HG02588 (cell line): ENCODE data around the gene COL16A1.

ENCODE experiments used
- ATAC-seq: cut with Tn5 transposase; IDR thresholded peaks from one replicate; pipeline ENCODE4 v1.9.1; 2021; ENCODE audit warnings: mild to moderate bottlenecking, moderate library complexity; ENCODE audit not compliant: unreplicated experiment

COL16A1 gene

GRCh38 chr1:31703431-31704270 is at the start of gene COL16A1:
Gene COL16A1, minus strand, starts transcription at chr1:31704017. Its CDS starts 1,824 bp downstream, at chr1:31702193.
- ATAC-seq = no peak

- no peak for ATAC-seq
Measured at GRCh38 chr1:31752952-31753475, 49.2 kb upstream of the COL16A1 start.

- no peak for ATAC-seq
Measured at GRCh38 chr1:31752258-31752657, 48.4 kb upstream of the COL16A1 start.

GRCh38 chr1:31751822-31752241 is 48.0 kb upstream of the COL16A1 start:
- no peak for ATAC-seq

- ATAC-seq = no peak
Measured at GRCh38 chr1:31750858-31751510, 47.2 kb upstream of the COL16A1 start.

GRCh38 chr1:31749785-31750735 is 46.2 kb upstream of the COL16A1 start:
- ATAC-seq = no peak

GRCh38 chr1:31748365-31748764 is 44.5 kb upstream of the COL16A1 start:
- ATAC-seq = no peak

GRCh38 chr1:31747304-31747703 is 43.5 kb upstream of the COL16A1 start:
- ATAC-seq = no peak

GRCh38 chr1:31746687-31747086 is 42.9 kb upstream of the COL16A1 start:
- ATAC-seq = no peak

GRCh38 chr1:31745946-31746670 is 42.3 kb upstream of the COL16A1 start:
- ATAC-seq = no peak

- ATAC-seq = no peak
Measured at GRCh38 chr1:31745096-31745945, 41.5 kb upstream of the COL16A1 start.

- ATAC-seq = no peak
Measured at GRCh38 chr1:31744165-31744888, 40.5 kb upstream of the COL16A1 start.

GRCh38 chr1:31742462-31743212 is 38.8 kb upstream of the COL16A1 start:
- ATAC-seq = no peak

- ATAC-seq = no peak
Measured at GRCh38 chr1:31739346-31739745, 35.5 kb upstream of the COL16A1 start.

GRCh38 chr1:31736675-31737074 is 32.9 kb upstream of the COL16A1 start:
- no peak for ATAC-seq

- no peak for ATAC-seq
Measured at GRCh38 chr1:31735571-31735970, 31.8 kb upstream of the COL16A1 start.

GRCh38 chr1:31734582-31735107 is 30.8 kb upstream of the COL16A1 start:
- no peak for ATAC-seq
